Muscle of back (tissue), 11 donors: Measurements from ENCODE around the gene ANKRD29. TPM values are rescaled to one million over a fixed set of nuclear protein-coding genes. Genes with fewer than 3 reads are reported as not detected.
"Not testable (repeated sequence)": the region's sequence is repeated elsewhere in the genome, so short reads cannot be mapped to it uniquely, and the experiment has no call there.

Experiments
- DNase-seq, 3 donors: peaks; one replicate each; pipeline versions ENCODE4 v3.0.0 to v3.0.0-alpha.2; 2013
- polyA plus RNA-seq, 10 donors: library from polyadenylated mRNA; unstranded; fragments of 120-200 nt; gene quantifications; one replicate each; pipeline ENCODE4 v1.2.1, GENCODE V29; 2013; ENCODE audit not compliant: insufficient read length in 10 of 10

The ANKRD29 gene
- polyA plus RNA-seq, 10 donors = 2.5 to 7.8 (median 4.3) TPM

- DNase-seq = no peak
Measured at GRCh38 chr18:23584019-23584983, 78.4 kb downstream of the ANKRD29 start.

GRCh38 chr18:23583071-23583865 is 79.4 kb downstream of the ANKRD29 start:
- no peak for DNase-seq

- no peak for DNase-seq
Measured at GRCh38 chr18:23580677-23581367, 81.9 kb downstream of the ANKRD29 start.

- DNase-seq = peak in 1 of 3 donors; percentile 15
Measured at GRCh38 chr18:23578891-23579653, 83.6 kb downstream of the ANKRD29 start.

- DNase-seq = peak in 1 of 3 donors; percentile 11
Measured at GRCh38 chr18:23578067-23578701, 84.5 kb downstream of the ANKRD29 start.

GRCh38 chr18:23577521-23577920 is 85.2 kb downstream of the ANKRD29 start:
- DNase-seq = not testable (repeated sequence)

GRCh38 chr18:23575309-23575651 is 87.4 kb downstream of the ANKRD29 start:
- DNase-seq = no peak

GRCh38 chr18:23574611-23575308 is 88.0 kb downstream of the ANKRD29 start:
- DNase-seq = no peak

- DNase-seq = no peak
Measured at GRCh38 chr18:23573626-23574431, 88.9 kb downstream of the ANKRD29 start.

GRCh38 chr18:23573020-23573419 is 89.7 kb downstream of the ANKRD29 start:
- DNase-seq = no peak

- DNase-seq = no peak
Measured at GRCh38 chr18:23572570-23572969, 90.1 kb downstream of the ANKRD29 start.

- no peak for DNase-seq
Measured at GRCh38 chr18:23572012-23572411, 90.7 kb downstream of the ANKRD29 start.

GRCh38 chr18:23570912-23571504 is 91.7 kb downstream of the ANKRD29 start:
- DNase-seq = no peak

- DNase-seq = no peak
Measured at GRCh38 chr18:23569299-23570063, 93.2 kb downstream of the ANKRD29 start.

GRCh38 chr18:23568281-23569138 is 94.2 kb downstream of the ANKRD29 start:
- no peak for DNase-seq

GRCh38 chr18:23567671-23568070 is 95.0 kb downstream of the ANKRD29 start:
- no peak for DNase-seq

- no peak for DNase-seq
Measured at GRCh38 chr18:23565916-23566547, 96.7 kb downstream of the ANKRD29 start.
